Loucy (cell line): ENCODE measurements around the gene NOS3.

ENCODE experiments used
- EZH2phosphoT487 ChIP-seq: fragments of 200-600 bp; IDR thresholded peaks from 2 replicates; pipeline ENCODE4 v1.6.1; 2018; ENCODE audit warnings: antibody characterized with exemption, mild to moderate bottlenecking, moderate library complexity, borderline replicate concordance
- TF ChIP-seq, protein P1 (sequence below): fragments of 200-600 bp; sonication (generic); conservative IDR thresholded peaks from 2 replicates; pipeline ENCODE4 v1.5.1; 2014; ENCODE audit warnings: mild to moderate bottlenecking, antibody characterized with exemption, low read length

DNA sequence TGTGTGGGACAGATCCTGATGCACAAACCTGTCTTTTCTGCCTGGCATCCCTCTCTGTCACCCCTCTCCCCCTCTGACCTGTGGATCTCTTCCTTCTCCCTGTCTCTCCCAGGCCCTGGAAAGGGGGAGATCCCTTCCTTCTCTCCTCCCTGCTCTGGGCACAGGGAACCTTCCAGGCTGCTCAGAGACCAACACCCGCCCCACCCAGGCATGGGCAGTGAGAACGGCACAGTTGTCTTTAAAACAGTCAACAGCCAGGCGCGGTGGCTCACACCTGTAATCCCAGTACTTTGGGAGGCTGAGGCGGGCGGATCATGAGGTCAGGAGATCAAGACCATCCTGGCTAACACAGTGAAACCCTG, 47.4 kb upstream of the NOS3 start:
- TF ChIP-seq, protein P1, sequence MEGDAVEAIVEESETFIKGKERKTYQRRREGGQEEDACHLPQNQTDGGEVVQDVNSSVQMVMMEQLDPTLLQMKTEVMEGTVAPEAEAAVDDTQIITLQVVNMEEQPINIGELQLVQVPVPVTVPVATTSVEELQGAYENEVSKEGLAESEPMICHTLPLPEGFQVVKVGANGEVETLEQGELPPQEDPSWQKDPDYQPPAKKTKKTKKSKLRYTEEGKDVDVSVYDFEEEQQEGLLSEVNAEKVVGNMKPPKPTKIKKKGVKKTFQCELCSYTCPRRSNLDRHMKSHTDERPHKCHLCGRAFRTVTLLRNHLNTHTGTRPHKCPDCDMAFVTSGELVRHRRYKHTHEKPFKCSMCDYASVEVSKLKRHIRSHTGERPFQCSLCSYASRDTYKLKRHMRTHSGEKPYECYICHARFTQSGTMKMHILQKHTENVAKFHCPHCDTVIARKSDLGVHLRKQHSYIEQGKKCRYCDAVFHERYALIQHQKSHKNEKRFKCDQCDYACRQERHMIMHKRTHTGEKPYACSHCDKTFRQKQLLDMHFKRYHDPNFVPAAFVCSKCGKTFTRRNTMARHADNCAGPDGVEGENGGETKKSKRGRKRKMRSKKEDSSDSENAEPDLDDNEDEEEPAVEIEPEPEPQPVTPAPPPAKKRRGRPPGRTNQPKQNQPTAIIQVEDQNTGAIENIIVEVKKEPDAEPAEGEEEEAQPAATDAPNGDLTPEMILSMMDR: no peak
- no peak for TF ChIP-seq EZH2phosphoT487
